Lower leg skin (tissue), 4 donors: ENCODE measurements around the gene OBSCN. TPM values are rescaled to one million over a fixed set of nuclear protein-coding genes. Genes with fewer than 3 reads are reported as not detected.

Experiments
- DNase-seq, 2 donors: peaks; one replicate each; pipeline ENCODE4 v3.0.0-alpha.2; 2019; ENCODE audit warnings: low spot score in 2 of 2
- H3K4me3 ChIP-seq: fragments of 200-600 bp; sonication (generic); 2 replicates; pipeline ENCODE4 v1.5.1; 2017; ENCODE audit warnings: mild to moderate bottlenecking, low read depth; ENCODE audit not compliant: poor library complexity, severe bottlenecking
- CTCF ChIP-seq, 3 donors: fragments of 450-650 bp; IDR thresholded peaks; one replicate each; pipeline ENCODE4 v1.5.1; 2016; ENCODE audit warnings: antibody characterized with exemption in 3 of 3, mild to moderate bottlenecking in 3 of 3, moderate library complexity in 2 of 3
- POLR2A ChIP-seq, 2 donors: fragments of 450-650 bp; IDR thresholded peaks; one replicate each; pipeline ENCODE4 v1.6.1; 2016 to 2017; ENCODE audit warnings: antibody characterized with exemption in 2 of 2, mild to moderate bottlenecking in 1 of 2, moderate library complexity in 1 of 2
- WGBS, 2 donors: methylation state at CpG; one replicate each; pipeline ENCODE4 v1.1.5; 2018; 5-methylcytosine and 5-hydroxymethylcytosine counted together
- intact Hi-C: fragments of 100-400 bp; cut with DNase I; formaldehyde crosslinking; loops from one replicate; pipeline ENCODE4 v1.15.0; 2023; ENCODE audit warnings: low total_unique reads
- total RNA-seq, 4 donors: library from RNA; depleted of rRNA; stranded (reverse); fragments of >200 nt; gene quantifications; one replicate each; pipeline ENCODE4 v1.1.0, GENCODE V29; 2016

Gene OBSCN
- total RNA-seq, 4 donors from 2014 or later: 7.4 to 39.2 (median 18.5) TPM

DNA sequence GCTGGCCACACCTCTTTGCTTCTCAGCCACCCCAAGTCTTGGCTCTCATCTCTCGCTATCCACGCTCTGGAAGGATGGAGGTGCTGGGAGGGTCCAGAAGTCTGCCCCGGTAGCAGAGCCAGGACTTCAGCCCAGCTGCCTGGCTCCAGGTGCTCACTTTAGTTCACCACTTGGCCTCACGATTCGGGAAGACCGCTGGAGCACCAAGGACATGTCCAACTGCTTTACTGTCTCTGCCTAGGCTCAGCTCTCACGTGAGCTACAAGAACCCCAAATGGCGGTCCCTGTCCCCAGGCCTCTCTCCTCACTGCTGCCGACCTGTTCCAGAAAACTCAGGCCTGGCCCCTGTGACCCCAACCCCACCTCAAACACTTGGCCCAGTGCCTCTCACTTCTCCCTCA, 195.4 kb downstream of the OBSCN start:
- H3K4me3 ChIP-seq: no peak overlapping the region
- intact Hi-C loops: no loop called here
- TF ChIP-seq POLR2A (IDR thresholded peaks at IDR 0.05): no peak
- TF ChIP-seq CTCF (IDR thresholded peaks at IDR 0.05): no peak
- DNase-seq: peak in 1 of 2 donors; percentile 76
- WGBS, 2 donors: 95% methylated on average over 9 of the region's 9 CpGs

DNA sequence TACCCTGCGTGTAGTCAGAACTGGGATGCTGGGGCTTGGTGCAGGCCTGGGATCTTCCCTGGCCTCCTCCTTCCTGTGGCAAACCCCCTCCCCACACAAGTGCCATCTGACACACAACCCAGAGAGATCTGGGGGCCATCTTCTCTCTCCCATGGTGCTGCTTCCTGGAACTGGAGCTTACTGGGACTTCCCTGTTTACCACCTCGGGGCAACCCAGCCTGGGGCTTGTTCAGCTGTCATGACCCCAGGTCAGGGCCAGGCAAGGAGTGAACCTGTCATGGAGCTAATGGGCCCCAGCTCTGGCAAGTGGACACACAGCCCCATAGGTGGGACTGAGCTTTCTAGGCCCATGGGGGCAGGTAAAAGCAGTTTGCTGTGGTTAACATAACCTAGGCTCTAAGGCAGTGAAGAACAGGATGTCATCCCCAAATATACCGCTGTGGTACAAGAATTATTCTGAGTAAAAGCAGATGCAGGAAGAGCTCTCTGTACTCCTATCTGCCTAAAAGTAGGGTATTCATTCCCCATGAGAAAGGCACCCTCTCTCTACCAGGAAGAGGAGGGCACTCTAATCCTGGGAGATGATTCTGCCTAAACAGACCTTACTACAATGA, 196.4 kb downstream of the OBSCN start:
- no peak overlapping the region for H3K4me3 ChIP-seq

DNA sequence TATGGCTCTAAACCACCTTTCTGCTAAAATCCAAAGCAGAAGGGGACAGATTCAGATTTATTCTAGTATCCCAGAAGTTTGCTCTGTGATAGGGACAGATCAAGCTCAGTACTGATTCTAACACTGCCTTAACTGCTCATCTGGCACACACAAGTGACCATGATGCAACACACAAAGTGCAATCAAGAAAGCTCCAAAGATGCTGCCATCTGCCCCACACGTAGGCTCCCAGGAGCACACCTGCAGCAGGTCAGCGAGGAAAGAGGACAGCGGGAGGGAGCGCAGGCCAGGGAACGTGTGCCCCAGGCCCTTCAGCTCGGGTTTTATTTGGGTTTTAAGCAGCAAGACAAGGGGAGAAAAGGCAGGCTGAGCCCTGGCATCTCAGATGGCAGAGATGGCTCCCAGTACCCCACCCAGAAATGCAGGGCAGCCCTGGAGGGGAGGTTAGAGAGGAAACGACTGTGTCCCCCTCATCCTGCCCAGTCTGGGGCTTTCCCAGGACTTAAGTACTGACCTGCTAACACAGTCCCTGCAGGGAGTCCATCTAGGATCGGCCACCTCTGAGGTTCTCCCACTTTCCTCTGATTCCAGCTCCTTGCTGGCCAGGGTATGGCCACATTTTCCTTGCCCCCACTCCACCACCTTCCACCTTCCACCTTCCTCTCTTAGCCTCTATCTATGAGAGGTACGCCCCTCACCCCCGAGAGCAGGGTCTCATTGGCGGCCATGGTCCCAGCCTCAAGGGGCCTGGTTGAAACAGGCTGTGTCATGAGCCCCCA, 197.5 kb downstream of the OBSCN start:
- TF ChIP-seq POLR2A (IDR thresholded peaks at IDR 0.05): no peak
- no peak for TF ChIP-seq CTCF (IDR thresholded peaks at IDR 0.05)
- 16 to 21% methylated on average over 11 of the region's 11 CpGs for WGBS, 2 donors
- peak overlapping the region; percentile 97 for H3K4me3 ChIP-seq
- intact Hi-C loops: no loop called here
- DNase-seq: peak in 1 of 2 donors; percentile 85

More for the DNA sequence above, 196.4 kb downstream of the OBSCN start:
- DNase-seq: peak in 1 of 2 donors; percentile 70
- 80 to 86% methylated on average over 3 of the region's 3 CpGs for WGBS, 2 donors
- TF ChIP-seq POLR2A (IDR thresholded peaks at IDR 0.05) (no peak), CTCF (IDR thresholded peaks at IDR 0.05) (no peak)
- intact Hi-C loops: no loop called here

DNA sequence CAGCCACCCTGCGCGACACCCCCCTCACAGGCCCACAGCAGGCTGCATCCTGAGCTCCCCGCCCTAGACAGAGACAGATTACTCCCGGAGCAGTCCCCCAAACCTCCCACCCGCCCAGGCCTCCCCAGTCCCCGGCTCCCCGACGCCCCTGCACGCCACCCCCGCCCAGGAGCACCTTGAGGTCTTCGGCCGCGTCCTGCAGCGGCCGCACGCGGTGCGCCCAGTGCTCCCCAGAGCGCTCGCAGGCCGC, 198.1 kb downstream of the OBSCN start:
- TF ChIP-seq CTCF (IDR thresholded peaks at IDR 0.05) (no peak), POLR2A (IDR thresholded peaks at IDR 0.05) (no peak)
- H3K4me3 ChIP-seq: peak overlapping the region; percentile 97
- intact Hi-C loops: no loop called here
- DNase-seq: no peak
- 0% methylated on average over 7 to 10 of the region's 21 CpGs for WGBS, 2 donors

- peak in 1 of 2 donors; percentile 82 for DNase-seq
- no peak for TF ChIP-seq CTCF (IDR thresholded peaks at IDR 0.05)
- TF ChIP-seq POLR2A (IDR thresholded peaks at IDR 0.05): no peak
- 17 to 19% methylated on average over 27 to 28 of the region's 29 CpGs for WGBS, 2 donors
- intact Hi-C loops: no loop called here
- peak overlapping the region; percentile 54 for H3K4me3 ChIP-seq
These were observed 199.5 kb downstream of the OBSCN start for GRCh38 chr1:228407106-228408040.
